ENCODE data around the gene RHNO1. TPM values are rescaled to one million over a fixed set of nuclear protein-coding genes. Genes with fewer than 3 reads are reported as not detected.

The RHNO1 gene
- polyA plus RNA-seq, 1 donor from 2014 or later = 85.8 TPM

GRCh38 chr12:2933586-2933985, 56.6 kb downstream of the RHNO1 start:
- Histone ChIP-seq H3K36me3 (ENCODE audit: insufficient read depth, low read length) (no peaks in the 10 kb centered on the region), H2AFZ (ENCODE audit: low read depth, low read length) (no peak overlapping the region), H3K9ac (ENCODE audit: low read length) (no peak overlapping the region), H3K27ac (ENCODE audit: low read length) (no peak overlapping the region), H3K4me2 (ENCODE audit: low read length) (no peak overlapping the region), H4K20me1 (ENCODE audit: insufficient read depth) (no peaks in the 10 kb centered on the region), H3K79me2 (replicated peaks; ENCODE audit: insufficient read depth, low read length) (no peaks in the 10 kb centered on the region), H3K9me3 (ENCODE audit: low read length) (no peaks in the 10 kb centered on the region), H3K9me2 (ENCODE audit: insufficient read depth, low read length) (no peaks in the 10 kb centered on the region), H3F3A (ENCODE audit: insufficient read depth, low read length, poor library complexity, severe bottlenecking) (no peaks in the 10 kb centered on the region), H3K27me3 (ENCODE audit: insufficient read depth, low read depth, low read length) (no peaks in the 10 kb centered on the region), H3K4me3 (ENCODE audit: low read length) (no peak overlapping the region)
- no peak for TF ChIP-seq RAD21 (conservative IDR thresholded peaks at IDR 0.05)
- no peak for TF ChIP-seq CTCF (IDR thresholded peaks at IDR 0.05; ENCODE audit: poor library complexity, severe bottlenecking)
- TF ChIP-seq POLR2AphosphoS5 (IDR thresholded peaks at IDR 0.05) = no peak
- TF ChIP-seq SMC3 (conservative IDR thresholded peaks at IDR 0.05; ENCODE audit: poor library complexity) = no peak
- TF ChIP-seq EZH2 (IDR thresholded peaks at IDR 0.05; ENCODE audit: borderline replicate concordance, insufficient read depth, low read length, poor library complexity, severe bottlenecking) = no peak
- no peak for TF ChIP-seq REST (IDR thresholded peaks at IDR 0.05; ENCODE audit: borderline replicate concordance)
- TF ChIP-seq EP300 (conservative IDR thresholded peaks at IDR 0.05; ENCODE audit: poor library complexity, severe bottlenecking) = no peak
- TF ChIP-seq MXI1 (conservative IDR thresholded peaks at IDR 0.05; ENCODE audit: poor library complexity, severe bottlenecking) = no peak
- no peak for TF ChIP-seq TAF1 (IDR thresholded peaks at IDR 0.05; ENCODE audit: low read depth)

GRCh38 chr12:2934371-2934770, 57.3 kb downstream of the RHNO1 start:
- no peaks in the 10 kb centered on the region for H3K9me2 ChIP-seq (ENCODE audit: insufficient read depth, low read length)
- no peaks in the 10 kb centered on the region for H3F3A ChIP-seq (ENCODE audit: insufficient read depth, low read length, poor library complexity, severe bottlenecking)
- no peak overlapping the region for H2AFZ ChIP-seq (ENCODE audit: low read depth, low read length)
- no peak overlapping the region for H3K27ac ChIP-seq (ENCODE audit: low read length)
- H3K36me3 ChIP-seq (ENCODE audit: insufficient read depth, low read length) = no peaks in the 10 kb centered on the region
- H3K4me3 ChIP-seq (ENCODE audit: low read length) = no peak overlapping the region
- H3K27me3 ChIP-seq (ENCODE audit: insufficient read depth, low read depth, low read length) = no peaks in the 10 kb centered on the region
- H3K9me3 ChIP-seq (ENCODE audit: low read length) = no peaks in the 10 kb centered on the region
- no peak overlapping the region for H3K9ac ChIP-seq (ENCODE audit: low read length)
- no peaks in the 10 kb centered on the region for H3K79me2 ChIP-seq (replicated peaks; ENCODE audit: insufficient read depth, low read length)
- no peak overlapping the region for H3K4me2 ChIP-seq (ENCODE audit: low read length)
- TF ChIP-seq RAD21 (conservative IDR thresholded peaks at IDR 0.05) = no peak
- TF ChIP-seq SMC3 (conservative IDR thresholded peaks at IDR 0.05; ENCODE audit: poor library complexity) = no peak
- no peak for TF ChIP-seq TAF1 (IDR thresholded peaks at IDR 0.05; ENCODE audit: low read depth)
- no peak for TF ChIP-seq MXI1 (conservative IDR thresholded peaks at IDR 0.05; ENCODE audit: poor library complexity, severe bottlenecking)
- no peak for TF ChIP-seq REST (IDR thresholded peaks at IDR 0.05; ENCODE audit: borderline replicate concordance)
- TF ChIP-seq EZH2 (IDR thresholded peaks at IDR 0.05; ENCODE audit: borderline replicate concordance, insufficient read depth, low read length, poor library complexity, severe bottlenecking) = no peak
- TF ChIP-seq CTCF (IDR thresholded peaks at IDR 0.05; ENCODE audit: poor library complexity, severe bottlenecking) = no peak
- TF ChIP-seq EP300 (conservative IDR thresholded peaks at IDR 0.05; ENCODE audit: poor library complexity, severe bottlenecking) = no peak
- TF ChIP-seq POLR2AphosphoS5 (IDR thresholded peaks at IDR 0.05) = no peak
- H4K20me1 ChIP-seq (ENCODE audit: insufficient read depth) = no peaks in the 10 kb centered on the region
